Body of pancreas (tissue), 4 donors: ENCODE measurements around the gene SPTSSB. TPM values are rescaled to one million over a fixed set of nuclear protein-coding genes. Genes with fewer than 3 reads are reported as not detected.

Source experiments
- ATAC-seq: fragments of 150-250 bp; one replicate; pipeline ENCODE4 v1.9.1; 2016
- DNase-seq, 4 donors: peaks; one replicate each; pipeline ENCODE4 v3.0.0-alpha.2; 2019
- H3K27ac ChIP-seq, 4 donors: fragments of 200-600 bp; sonication (generic); 1 replicate in 3 of 4; 2 replicates in 1 of 4; pipeline versions ENCODE4 v1.5.1 to v1.6.1; 2016 to 2019; ENCODE audit warnings: mild to moderate bottlenecking in 1 of 4, mixed read lengths in 1 of 4, moderate library complexity in 1 of 4
- H3K27me3 ChIP-seq, 2 donors: fragments of 200-600 bp; sonication (generic); one replicate each; pipeline ENCODE4 v1.6.0; 2016; ENCODE audit warnings: mild to moderate bottlenecking in 1 of 2
- H3K36me3 ChIP-seq, 2 donors: fragments of 200-600 bp; sonication (generic); replicated peaks in 1 of 2; 2 replicates each; pipeline ENCODE4 v1.5.1; 2016; ENCODE audit warnings: low read depth in 2 of 2; ENCODE audit not compliant: insufficient read depth in 1 of 2
- H3K4me1 ChIP-seq: fragments of 200-600 bp; sonication (generic); one replicate; pipeline ENCODE4 v1.6.0; 2016
- H3K4me3 ChIP-seq, 2 donors: fragments of 200-600 bp; sonication (generic); 1 replicate in 1 of 2; 2 replicates in 1 of 2; pipeline ENCODE4 v1.5.1; 2016 to 2019
- H3K9me3 ChIP-seq, 3 donors: fragments of 200-600 bp; sonication (generic); 1 replicate in 2 of 3; 2 replicates in 1 of 3; pipeline ENCODE4 v1.5.1; 2016
- CTCF ChIP-seq, 7 experiments: fragments of 450-650 bp in 4 of 7; fragments of 200-600 bp in 3 of 7; sonication (generic) in 3 of 7; IDR thresholded peaks; one replicate each; pipeline ENCODE4 v1.5.1; 2016 to 2019; ENCODE audit warnings: antibody characterized with exemption in 7 of 7
- POLR2A ChIP-seq, 3 donors: fragments of 450-650 bp; IDR thresholded peaks; one replicate each; pipeline ENCODE4 v1.6.1; 2016; ENCODE audit warnings: antibody characterized with exemption in 3 of 3, mild to moderate bottlenecking in 2 of 3
- WGBS, 2 donors: methylation state at CpG; one replicate each; pipeline ENCODE4 v1.1.5; 2017; 5-methylcytosine and 5-hydroxymethylcytosine counted together
- intact Hi-C: fragments of 100-400 bp; cut with DNase I; formaldehyde crosslinking; loops from one replicate; pipeline ENCODE4 v1.15.1; 2023
- total RNA-seq, 2 donors: library from RNA; depleted of rRNA; stranded (reverse); fragments of >200 nt; gene quantifications; one replicate each; pipeline ENCODE4 v1.1.0, GENCODE V29; 2016

The SPTSSB gene
- total RNA-seq, 2 donors from 2014 or later, result 3.4 TPM; not detected in 1

- no peak overlapping the region for H3K4me3 ChIP-seq
- no peak for TF ChIP-seq CTCF (IDR thresholded peaks at IDR 0.05)
- no peak for TF ChIP-seq POLR2A (IDR thresholded peaks at IDR 0.05)
- no peak for DNase-seq
- intact Hi-C loops, result no loop called here
- no peak for ATAC-seq
- H3K36me3 ChIP-seq, result no peaks in the 10 kb centered on the region
- no peaks in the 10 kb centered on the region for H3K9me3 ChIP-seq
- H3K27ac ChIP-seq, result no peak overlapping the region
- peaks cover 8% of the 10 kb centered on the region for H3K4me1 ChIP-seq
- no peaks in the 10 kb centered on the region for H3K27me3 ChIP-seq
These were observed 31.9 kb upstream of the SPTSSB start for GRCh38 chr3:161403251-161403650.

GRCh38 chr3:161401389-161401788 is 30.1 kb upstream of the SPTSSB start:
- Histone ChIP-seq H3K4me3 (no peak overlapping the region), H3K27ac (no peak overlapping the region), H3K27me3 (no peaks in the 10 kb centered on the region), H3K4me1 (no peaks in the 10 kb centered on the region), H3K36me3 (no peaks in the 10 kb centered on the region), H3K9me3 (no peaks in the 10 kb centered on the region)
- WGBS, 2 donors, result 53 to 58% methylated on average over 2 of the region's 2 CpGs
- TF ChIP-seq CTCF (IDR thresholded peaks at IDR 0.05) (no peak), POLR2A (IDR thresholded peaks at IDR 0.05) (no peak)
- no peak for DNase-seq
- intact Hi-C loops, result no loop called here
- ATAC-seq, result no peak

- Histone ChIP-seq H3K4me1 (no peaks in the 10 kb centered on the region), H3K9me3 (no peaks in the 10 kb centered on the region), H3K36me3 (no peaks in the 10 kb centered on the region), H3K4me3 (no peak overlapping the region), H3K27me3 (no peaks in the 10 kb centered on the region), H3K27ac (no peak overlapping the region)
- intact Hi-C loops, result no loop called here
- DNase-seq, result no peak
- 75 to 84% methylated on average over 4 of the region's 4 CpGs for WGBS, 2 donors
- TF ChIP-seq CTCF (IDR thresholded peaks at IDR 0.05) (no peak), POLR2A (IDR thresholded peaks at IDR 0.05) (no peak)
- ATAC-seq, result no peak
These were observed 29.3 kb upstream of the SPTSSB start for GRCh38 chr3:161400650-161401049.

- no peak for DNase-seq
- H3K4me3 ChIP-seq, result no peak overlapping the region
- H3K27ac ChIP-seq, result no peak overlapping the region
- H3K9me3 ChIP-seq, result no peaks in the 10 kb centered on the region
- ATAC-seq, result no peak
- no peaks in the 10 kb centered on the region for H3K27me3 ChIP-seq
- no peaks in the 10 kb centered on the region for H3K36me3 ChIP-seq
- peaks cover 14% of the 10 kb centered on the region for H3K4me1 ChIP-seq
- WGBS, 2 donors, result 68 to 89% methylated on average over 6 of the region's 6 CpGs
- TF ChIP-seq POLR2A (IDR thresholded peaks at IDR 0.05) (no peak), CTCF (IDR thresholded peaks at IDR 0.05) (no peak)
- intact Hi-C loops, result no loop called here
These were observed 24.0 kb upstream of the SPTSSB start for GRCh38 chr3:161395115-161396012.

GRCh38 chr3:161393803-161394202 is 22.5 kb upstream of the SPTSSB start:
- TF ChIP-seq POLR2A (IDR thresholded peaks at IDR 0.05), result no peak
- no peak for TF ChIP-seq CTCF (IDR thresholded peaks at IDR 0.05)
- H3K36me3 ChIP-seq, result no peaks in the 10 kb centered on the region
- peaks cover 0 to 6% of the 10 kb centered on the region in 2 donors for H3K27me3 ChIP-seq
- no peak overlapping the region for H3K4me3 ChIP-seq
- DNase-seq (no peak), ATAC-seq (no peak)
- 52 to 57% methylated on average over 2 of the region's 2 CpGs for WGBS, 2 donors
- no peak overlapping the region for H3K27ac ChIP-seq
- intact Hi-C loops, result no loop called here
- H3K9me3 ChIP-seq, result no peaks in the 10 kb centered on the region
- peaks cover 14% of the 10 kb centered on the region for H3K4me1 ChIP-seq
